ENCODE measurements around the gene GSTK1.

- TF ChIP-seq CTCF (IDR thresholded peaks at IDR 0.05; ENCODE audit: low read length) (no peak), EZH2 (optimal IDR thresholded peaks at IDR 0.05; ENCODE audit: low read depth, low read length) (no peak), EZH2phosphoT487 (IDR thresholded peaks at IDR 0.05; ENCODE audit: low read length) (no peak)
These were observed 26.2 kb downstream of the GSTK1 start for GRCh38 chr7:143289421-143289820.

Measured in MM.1S (cell line).